GM20000 (cell line): ENCODE data around the gene PAXIP1.

Experiments used
- DNase-seq: peaks from one replicate; pipeline ENCODE4 v3.0.0; 2012; ENCODE audit warnings: low spot score
- CTCF ChIP-seq: IDR thresholded peaks from 2 replicates; pipeline ENCODE4 v1.5.1; 2012; ENCODE audit warnings: mild to moderate bottlenecking, control low read depth; ENCODE audit errors: extremely low read depth, missing control alignments

The PAXIP1 gene

GRCh38 chr7:154911411-154911810 lies 91.5 kb downstream of the PAXIP1 start:
- DNase-seq, result no peak

GRCh38 chr7:154910977-154911376 lies 91.9 kb downstream of the PAXIP1 start:
- no peak for DNase-seq
- no peak for TF ChIP-seq CTCF

More at GRCh38 chr7:154911411-154911810, 91.5 kb downstream of the PAXIP1 start:
- TF ChIP-seq CTCF, result no peak

- DNase-seq, result no peak
- no peak for TF ChIP-seq CTCF
These were observed 92.8 kb downstream of the PAXIP1 start for GRCh38 chr7:154910125-154910524.

- no peak for DNase-seq
- TF ChIP-seq CTCF, result no peak
These were observed 93.5 kb downstream of the PAXIP1 start for GRCh38 chr7:154909241-154910105.

- TF ChIP-seq CTCF, result no peak
- DNase-seq, result no peak
These were observed 95.0 kb downstream of the PAXIP1 start for GRCh38 chr7:154907651-154908620.

GRCh38 chr7:154906736-154907355 lies 96.1 kb downstream of the PAXIP1 start:
- no peak for TF ChIP-seq CTCF
- DNase-seq, result no peak
